Right kidney (tissue), 1 donor: ENCODE data around the gene EFCAB10.
A peak's percentile ranks its signal among the peaks of the same experiment; 100 is the strongest.
"Not testable (repeated sequence)": the region's sequence is repeated elsewhere in the genome, so short reads cannot be mapped to it uniquely, and the experiment has no call there.

Experiments
- DNase-seq: peaks from one replicate; pipeline ENCODE4 v3.0.0-alpha.2; 2016

EFCAB10 gene

DNA sequence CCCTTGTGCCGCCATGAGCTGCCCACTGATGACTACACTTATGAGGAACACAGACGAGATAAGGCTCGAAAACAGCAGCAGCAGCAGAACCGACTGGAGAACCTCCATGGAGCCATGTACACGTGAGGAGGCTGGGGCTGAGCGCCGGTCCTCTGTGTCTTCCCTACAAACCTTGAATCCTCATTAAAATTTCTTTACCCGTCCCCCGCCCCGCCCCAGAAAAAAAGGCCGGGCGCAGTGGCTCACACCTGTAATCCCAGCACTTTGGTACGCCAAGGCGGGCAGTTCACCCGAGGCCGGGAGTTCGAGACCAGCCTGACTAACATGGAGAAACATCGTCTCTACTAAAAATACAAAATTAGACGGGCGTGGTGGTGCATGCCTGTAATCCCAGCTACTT is 50.7 kb downstream of the EFCAB10 start:
- no peak for DNase-seq

DNA sequence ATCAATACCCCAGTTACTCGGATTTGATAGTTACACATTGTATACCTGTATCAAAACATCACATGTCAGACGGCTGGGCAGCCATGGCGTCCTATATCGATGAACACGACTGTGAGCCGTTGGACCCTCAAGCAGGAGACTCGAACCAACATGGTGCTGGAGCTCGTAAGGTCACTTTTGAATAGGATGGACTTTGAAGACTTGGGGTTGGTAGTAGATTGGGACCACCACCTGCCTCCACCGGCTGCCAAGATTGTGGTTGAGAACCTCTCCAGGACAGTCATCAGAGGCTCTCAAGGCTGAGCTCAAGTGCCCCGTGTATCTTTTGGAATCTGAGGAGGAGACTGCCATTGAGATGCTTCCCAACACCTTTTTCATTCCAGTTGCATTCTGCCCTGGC is 51.2 kb downstream of the EFCAB10 start:
- no peak for DNase-seq

GRCh38 chr7:105527737-105528136 is 53.6 kb downstream of the EFCAB10 start:
- DNase-seq: not testable (repeated sequence)

DNA sequence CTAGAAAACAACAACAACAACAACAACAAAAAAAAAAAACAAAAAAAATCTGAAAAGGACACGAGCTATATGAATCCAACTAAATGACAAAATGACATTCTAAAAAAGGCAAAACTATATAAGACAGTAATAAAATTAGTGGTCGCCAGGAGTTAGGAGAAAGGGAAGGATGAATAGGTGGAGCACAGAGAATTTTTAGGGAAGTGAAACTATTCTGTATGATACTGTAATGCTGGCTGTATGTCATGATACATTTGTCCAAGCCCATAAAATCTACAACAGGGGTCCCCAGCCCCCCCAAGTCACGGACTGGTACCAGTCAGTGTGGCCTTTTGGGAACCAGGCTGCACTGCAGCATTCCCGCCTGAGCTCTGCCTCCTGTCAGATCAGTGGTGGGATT is 56.5 kb downstream of the EFCAB10 start:
- DNase-seq: no peak

DNA sequence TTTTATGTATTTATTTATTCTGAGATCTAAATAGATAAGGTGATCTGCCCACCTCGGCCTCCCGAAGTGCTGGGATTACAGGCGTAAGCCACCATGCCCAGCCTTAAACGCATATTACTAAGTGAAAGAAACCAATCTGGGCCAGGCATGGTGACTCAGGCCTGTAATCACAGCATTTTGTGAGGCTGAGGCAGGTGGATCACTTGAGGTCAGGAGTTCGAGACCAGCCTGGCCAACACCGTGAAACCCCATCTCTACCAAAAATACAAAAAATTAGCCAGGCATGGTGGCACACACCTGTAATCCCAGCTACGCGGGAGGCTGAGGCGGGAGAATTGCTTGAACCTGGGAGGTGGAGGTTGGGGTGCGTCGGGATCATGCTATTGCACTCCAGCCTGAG is 56.9 kb downstream of the EFCAB10 start:
- DNase-seq: not testable (repeated sequence)

GRCh38 chr7:105521717-105522463 is 59.4 kb downstream of the EFCAB10 start, which contains the start of gene PUS7:
PUS7 (minus strand) TSS chr7:105522271; CDS start chr7:105508512, 13,759 bp downstream.
- DNase-seq: peak; percentile 98

DNA sequence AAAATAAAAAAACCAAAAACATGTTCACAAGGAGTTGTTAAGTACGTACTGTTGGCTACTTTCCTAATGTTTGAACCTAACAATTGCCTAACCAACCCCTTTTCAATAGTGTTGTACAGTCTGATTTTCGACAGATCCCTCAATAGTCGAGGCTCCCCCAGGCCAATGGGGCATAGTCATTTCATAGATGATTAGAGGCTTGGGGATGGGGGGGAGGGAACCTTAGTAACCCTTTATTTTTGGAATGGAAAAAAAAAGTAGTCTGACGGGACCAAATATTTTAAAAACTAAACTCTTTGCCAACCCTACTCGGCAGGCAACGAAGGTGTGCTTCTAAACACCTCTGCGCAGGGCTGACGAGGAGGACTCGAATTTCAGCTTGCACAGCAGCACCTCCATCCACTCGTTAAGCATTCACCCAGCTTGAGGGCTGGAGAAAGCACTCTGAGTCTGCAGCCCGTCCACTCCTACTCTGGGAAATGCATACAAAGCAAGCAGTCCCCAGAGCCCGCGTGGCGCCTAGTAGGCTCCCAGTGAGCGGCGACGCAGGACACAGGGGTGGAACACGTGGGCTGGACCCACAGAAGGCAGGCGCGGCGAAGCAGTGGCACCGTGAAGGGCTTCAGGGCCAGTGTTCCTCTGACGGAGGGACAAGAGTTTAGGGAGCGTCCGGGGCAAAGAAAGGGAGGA is 60.1 kb downstream of the EFCAB10 start:
- peak; percentile 96 for DNase-seq

DNA sequence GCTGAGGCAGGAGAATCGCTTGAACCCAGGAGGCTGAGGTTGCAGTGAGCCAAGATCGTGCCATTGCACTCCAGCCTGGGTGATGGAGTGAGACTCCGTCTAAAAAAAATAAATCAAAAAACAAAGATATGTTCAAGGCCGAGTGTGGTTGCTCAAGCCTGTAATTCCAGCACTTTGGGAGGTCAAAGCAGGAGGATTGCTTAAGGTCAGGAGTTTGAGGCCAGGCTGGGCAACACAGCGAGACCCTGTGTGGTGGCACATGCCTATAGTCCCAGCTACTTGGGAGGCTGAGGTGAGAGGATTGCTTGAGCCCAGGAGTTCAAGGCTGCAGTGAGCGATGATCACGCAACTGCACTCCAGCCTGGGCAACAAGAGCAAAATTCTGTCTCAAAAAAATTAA is 60.7 kb downstream of the EFCAB10 start:
- peak; percentile 5 for DNase-seq

DNA sequence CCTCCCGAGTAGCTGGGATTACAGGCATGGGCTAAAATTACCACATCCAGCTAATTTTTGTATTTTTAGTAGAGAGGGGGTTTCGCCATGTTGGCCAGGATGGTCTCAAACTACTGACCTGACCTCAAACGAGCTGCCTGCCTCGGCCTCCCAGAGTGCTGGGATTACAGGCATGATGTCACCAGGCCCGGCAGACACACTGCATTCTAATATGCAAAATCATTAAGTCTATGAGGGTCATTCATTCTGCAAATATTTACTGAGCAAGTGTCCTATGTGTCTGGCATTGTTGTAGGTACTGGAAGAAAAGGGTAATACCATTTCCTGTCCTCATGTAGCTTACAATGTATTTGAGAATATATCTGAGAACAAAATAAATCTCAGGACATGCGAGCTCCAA is 61.9 kb downstream of the EFCAB10 start:
- no peak for DNase-seq

DNA sequence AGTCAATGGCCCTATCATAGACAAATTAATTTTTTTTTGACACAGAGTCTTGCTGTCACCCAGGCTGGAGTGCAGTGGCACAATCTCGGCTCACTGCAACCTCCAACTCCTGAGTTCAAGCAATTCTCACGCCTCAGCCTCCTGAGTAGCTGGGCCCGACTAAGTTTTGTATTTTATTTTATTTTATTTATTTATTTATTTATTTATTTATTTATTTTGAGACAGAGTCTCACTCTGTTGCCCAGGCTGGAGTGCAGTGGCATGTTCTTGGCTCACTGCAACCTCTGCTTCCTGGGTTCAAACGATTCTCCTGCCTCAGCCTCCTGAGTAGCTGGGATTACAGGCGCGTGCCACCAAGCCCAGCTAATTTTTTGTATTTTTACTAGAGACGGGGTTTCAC is 65.7 kb downstream of the EFCAB10 start:
- DNase-seq: not testable (repeated sequence)
